Stimulated activated CD8-positive, alpha-beta memory T cell treated with anti-CD3 and anti-CD28 coated beads, Interleukin-7, amount 100 ng/mL, for 48 hours (primary cell): ENCODE results near the gene ANO2.
A peak's percentile ranks its signal among the peaks of the same experiment; 100 is the strongest.
"Not testable (repeated sequence)": the region's sequence is repeated elsewhere in the genome, so short reads cannot be mapped to it uniquely, and the experiment has no call there.

ENCODE experiments used
- DNase-seq, 2 donors: peaks; one replicate each; pipeline ENCODE4 v3.0.0-alpha.2; 2020; ENCODE audit warnings: low read depth in 1 of 2; ENCODE audit errors: extremely low read depth in 1 of 2

The ANO2 gene

DNA sequence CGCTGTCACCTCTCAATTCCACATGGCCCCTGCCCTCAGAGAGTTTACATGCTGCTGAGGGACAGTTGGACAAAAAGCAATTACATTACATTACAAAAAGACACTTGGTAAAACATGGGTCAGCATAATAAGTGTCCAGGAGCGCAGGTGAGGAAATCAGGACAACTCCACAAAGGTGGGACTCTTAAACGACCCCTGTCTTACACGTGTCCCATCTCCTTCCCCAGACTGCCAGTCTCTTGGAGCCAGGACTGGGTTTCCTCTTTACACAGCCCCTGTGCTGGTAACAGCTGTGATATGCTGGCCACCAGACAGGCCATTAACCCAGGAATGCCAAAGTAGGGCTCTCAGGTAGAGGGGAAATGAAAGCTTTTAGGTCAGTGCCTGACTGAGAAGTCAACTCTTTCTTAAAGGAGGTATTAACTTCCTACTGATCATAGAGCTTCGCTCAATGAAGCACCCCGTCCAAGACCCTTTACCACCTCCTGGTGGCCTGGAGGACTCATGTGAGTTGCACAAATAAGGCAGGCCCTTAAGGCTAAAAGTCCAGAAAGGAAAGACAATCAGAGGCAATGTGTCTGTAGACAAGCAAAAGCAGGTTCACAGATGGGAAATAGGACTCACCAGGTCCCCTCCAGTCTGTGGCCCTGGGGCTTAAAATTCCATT, 55.5 kb downstream of the ANO2 start:
- DNase-seq = peak in 1 of 2 donors; percentile 21

DNA sequence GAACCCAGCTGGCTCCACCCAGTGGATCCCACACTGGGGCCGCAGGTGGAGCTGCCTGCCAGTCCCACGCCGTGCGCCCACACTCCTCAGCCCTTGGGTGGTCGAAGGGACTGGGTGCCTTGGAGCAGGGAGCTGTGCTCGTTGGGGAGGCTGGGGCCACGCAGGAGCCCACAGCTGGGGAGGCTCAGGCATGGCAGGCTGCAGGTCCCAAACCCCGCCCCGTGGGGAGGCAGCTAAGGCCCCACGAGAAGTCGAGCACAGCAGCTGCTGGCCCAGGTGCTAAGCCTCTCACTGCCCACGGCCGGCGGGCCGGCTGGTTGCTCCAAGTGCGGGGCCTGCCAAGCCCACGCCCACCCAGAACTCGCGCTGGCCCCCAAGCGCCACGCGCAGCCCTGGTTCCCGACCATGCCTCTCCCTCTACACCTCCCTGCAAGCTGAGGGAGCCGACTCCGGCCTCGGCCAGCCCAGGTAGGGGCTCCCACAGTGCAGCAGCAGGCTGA, 56.2 kb downstream of the ANO2 start:
- DNase-seq = no peak

DNA sequence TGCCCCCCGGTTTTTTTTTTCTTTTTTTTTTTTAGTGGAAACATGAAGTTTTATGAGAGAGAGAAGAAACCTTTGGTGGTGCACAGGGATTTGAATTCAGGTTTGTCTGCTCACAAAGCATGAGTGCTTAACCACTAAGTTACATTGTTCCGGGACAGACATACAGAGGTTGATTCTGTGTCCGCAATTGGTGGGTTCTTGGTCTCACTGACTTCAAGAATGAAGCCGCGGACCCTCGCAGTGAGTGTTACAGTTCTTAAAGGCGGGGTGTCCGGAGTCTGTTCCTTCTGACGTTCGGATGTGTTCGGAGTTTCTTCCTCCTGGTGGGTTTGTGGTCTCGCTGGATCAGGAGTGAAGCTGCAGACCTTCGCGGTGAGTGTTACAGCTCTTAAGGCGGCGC, 57.2 kb downstream of the ANO2 start:
- not testable (repeated sequence) for DNase-seq

DNA sequence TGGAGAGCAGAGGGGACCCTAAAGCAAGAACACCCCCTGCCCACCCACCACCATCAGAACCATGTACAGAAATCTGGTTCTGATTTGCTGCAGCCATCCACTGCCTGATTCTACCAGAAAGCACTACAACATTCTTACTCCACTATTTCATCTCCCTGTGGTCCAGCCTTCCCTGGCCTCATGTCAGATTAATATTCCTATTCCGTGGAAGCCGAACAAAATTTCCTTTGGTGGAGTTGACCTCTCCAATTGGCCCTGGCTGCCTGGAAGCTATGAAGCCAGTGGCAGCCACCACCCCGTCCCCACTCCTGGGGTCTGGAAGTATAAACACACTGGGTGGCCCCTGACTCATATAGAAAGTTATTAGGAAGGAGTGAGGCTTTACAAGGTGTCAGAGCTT, 60.2 kb downstream of the ANO2 start:
- DNase-seq = no peak

DNA sequence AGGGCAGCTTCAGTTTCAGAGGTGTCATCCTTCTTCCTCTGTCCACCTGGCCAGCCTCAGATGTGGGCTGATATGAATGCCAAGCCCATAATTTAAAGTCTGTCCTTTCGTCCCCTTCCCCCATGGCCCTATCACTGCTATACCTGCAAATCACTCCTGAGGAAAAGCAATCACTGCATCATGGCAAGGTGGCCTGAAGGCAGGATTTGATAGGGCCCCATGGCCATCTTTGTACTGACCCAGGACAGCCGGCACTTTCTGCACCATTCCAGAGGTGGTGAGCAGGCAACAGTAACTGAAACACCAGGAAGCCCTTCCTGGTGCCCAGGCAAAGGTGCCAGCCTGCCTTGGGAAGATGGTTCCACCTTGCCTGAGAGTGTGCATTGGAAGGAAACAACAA, 60.8 kb downstream of the ANO2 start:
- DNase-seq = no peak

DNA sequence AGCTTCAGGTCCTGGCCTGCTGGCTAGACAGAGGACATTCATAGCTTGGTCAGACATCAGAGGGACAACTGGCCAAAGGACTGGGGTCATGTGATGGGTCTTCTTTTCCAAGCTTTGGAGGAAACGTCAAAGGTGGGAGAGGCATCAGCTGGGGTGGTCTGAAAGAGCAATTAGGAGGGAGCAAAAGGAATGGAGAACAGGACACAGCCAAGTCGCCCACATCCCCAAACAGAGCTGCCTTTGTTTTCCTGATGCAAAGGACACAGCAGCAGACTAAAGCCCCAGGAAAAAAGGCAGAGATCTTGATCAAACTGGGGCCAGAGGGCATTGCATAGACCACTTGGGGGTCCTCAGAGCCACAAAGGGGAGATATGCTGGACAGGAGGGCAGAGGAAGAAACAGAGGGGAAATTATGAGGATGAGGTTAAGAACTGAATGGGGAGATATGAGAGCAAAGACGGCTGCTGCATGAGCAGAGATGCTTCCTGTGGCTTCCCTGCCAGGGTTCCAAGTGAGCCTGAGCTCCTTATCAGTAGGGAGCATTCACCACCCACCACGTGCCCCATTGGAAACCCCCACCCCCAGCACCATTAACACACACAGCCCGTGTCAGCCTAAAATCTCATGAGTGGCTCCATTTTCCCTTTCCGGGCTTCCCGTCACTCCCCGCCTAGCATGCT, 62.4 kb downstream of the ANO2 start:
- no peak for DNase-seq

DNA sequence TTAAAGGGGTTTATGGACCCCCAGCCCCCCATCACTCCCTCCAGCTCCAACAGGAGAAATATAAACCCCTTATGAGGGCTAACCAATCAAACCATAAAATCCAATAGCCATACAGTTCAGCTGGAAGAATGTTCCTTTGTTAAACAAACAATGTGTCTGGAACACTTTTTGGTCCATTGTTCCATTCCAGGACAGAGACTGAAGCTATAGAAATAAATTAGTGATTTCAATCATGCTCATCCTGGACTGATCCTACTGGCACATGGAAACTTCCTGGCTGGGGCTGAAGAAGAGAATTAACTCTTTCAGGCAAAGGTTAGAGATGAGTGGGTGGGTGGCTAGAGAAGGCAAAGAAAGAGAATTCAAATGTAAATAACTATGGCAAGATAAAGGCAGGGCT, 63.4 kb downstream of the ANO2 start:
- DNase-seq = no peak

DNA sequence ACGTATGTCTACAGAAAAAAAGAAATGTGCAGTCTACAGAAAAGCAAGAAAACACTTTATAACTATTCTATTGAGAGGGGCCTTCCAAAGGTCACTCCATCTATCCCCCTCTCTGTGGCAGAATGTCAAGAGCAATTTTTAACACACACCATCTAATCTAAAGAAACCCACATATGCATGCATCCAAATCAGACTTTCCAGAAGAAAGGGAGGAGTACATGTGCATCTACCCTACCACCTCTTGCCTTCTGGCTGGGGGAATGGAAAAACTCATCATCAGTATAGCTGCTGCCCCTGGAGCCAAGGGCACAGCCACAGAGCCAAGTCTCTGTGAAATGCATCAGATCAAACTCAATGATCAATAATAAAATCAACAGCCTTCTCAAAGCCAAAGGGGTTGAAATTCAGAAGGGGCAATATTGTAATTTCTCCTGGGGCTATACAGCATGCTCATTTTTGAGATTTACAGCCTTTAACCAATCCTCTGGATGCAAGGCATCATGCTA, 63.9 kb downstream of the ANO2 start:
- DNase-seq = no peak

DNA sequence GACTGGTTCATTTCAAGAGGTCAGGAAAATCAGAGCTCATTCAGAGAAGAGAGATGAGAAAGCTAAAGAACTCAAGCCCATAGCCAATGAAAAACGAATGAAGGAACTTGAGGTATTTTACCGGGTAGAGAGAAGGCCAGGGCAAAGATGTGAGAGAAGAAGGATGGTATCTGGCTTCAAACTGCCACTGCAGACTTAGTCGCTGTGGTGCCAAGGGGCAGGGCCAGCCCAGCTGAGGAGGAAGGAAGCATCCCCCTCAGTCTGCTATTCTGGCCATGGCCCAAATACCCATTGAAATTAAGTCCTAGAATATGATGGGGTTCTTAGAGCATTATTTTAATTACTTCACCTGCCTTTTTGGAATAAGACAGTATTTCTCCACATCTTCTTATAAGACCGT, 69.2 kb downstream of the ANO2 start:
- no peak for DNase-seq

DNA sequence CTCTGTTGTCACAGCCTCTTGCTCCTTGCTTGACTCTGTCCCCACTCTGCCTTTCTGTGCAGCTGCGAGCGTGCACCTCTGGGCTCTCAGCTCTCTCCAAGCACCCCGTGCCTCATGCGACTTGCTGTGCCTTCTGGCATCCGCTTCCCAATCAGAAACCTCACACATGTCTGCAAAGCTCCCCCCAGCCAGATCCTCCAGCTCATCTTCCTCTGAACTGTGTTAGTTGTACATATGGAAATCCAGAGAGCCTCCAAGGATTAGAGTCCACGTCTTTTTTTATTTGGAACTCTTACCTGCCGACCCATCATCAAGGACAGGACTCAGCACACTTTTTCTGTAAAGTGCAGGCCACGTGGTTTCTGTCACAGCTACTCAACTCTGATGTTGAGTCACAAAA, 70.5 kb downstream of the ANO2 start:
- no peak for DNase-seq

DNA sequence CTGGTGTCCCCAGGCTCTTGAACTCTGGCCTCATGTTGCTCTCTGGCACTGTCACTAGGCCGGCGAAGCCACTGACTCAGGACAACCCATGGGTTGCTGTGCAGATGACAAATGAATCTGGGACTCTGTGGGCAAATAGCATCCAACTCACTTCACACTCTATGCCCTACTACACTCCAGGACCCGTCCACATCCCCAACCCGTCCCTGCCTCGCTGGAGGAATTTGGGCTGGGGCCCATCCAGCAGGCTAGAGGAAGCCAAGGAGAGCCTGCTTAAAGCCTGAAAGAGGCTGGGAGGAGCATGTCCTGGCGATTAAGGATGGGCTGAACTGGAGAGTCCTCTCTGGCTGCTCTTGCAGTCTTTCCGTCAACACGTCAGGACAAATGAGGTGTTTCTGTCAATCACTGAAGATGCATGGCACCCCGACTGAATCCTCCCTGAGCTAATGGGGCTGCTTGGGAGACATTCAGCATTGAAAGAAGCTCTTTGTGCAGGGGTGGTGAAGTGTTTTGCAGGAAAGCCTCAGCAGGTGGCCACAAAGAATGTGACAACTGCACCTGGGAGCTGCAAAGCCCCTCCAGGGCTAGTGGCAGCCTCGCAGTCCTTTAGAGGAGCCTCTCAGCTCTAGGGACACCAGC, 71.7 kb downstream of the ANO2 start:
- DNase-seq = no peak

DNA sequence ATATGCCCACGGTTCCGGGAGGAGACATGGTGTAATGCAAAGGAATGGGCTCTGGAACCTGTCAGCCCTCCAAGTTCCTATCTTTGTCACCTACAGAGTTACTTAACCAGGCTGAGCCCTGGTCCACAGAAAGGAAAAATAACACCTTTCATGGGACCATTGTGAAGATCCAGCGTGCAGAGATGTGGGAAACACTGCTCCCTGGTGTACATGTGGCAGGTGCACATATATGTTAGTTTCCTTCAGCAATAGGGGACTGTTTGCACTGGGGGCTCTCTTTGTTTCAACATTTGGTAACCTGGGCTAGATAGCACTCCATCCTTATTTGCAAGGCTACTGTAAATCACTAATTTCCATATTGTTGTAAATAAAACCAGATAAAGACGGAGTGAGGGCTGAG, 72.3 kb downstream of the ANO2 start:
- no peak for DNase-seq

DNA sequence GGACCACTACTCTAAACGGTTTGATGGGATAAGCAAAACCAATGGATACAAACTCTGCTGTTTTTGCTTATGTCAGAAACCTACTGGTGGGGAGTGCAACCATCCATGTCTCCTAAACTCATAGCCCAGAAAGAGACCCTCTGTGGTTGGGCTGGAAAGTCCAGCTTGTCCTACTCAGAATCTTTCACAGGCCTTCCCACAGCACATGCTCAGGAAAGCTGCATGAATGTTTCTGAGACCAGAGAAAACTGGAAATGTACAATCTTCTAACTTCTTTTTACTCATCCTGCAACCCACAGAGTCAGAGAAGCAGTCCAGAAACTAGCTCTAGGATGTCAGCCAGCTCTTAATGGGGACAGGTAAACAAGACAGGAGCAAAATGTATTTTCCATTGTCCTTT, 73.3 kb downstream of the ANO2 start:
- DNase-seq = no peak

DNA sequence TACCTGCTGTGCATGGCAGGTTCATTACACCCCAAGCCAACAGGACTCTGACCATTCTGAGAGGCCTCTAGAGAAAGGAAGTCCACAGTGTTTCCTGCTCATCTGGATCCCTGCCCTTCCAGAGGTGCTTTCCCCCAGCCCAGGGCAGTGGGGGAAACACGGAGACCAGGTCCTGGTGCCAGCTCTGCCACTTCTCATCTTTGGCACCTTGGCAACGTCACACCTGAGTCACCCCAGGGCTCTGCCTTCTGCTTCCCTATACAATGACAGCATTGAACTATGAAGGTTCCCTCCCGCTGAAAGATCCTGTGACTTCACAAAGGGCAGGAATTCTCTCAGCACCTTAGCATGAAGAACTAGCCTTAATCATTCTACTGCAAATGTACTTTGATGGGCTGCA, 74.9 kb downstream of the ANO2 start:
- DNase-seq = no peak

DNA sequence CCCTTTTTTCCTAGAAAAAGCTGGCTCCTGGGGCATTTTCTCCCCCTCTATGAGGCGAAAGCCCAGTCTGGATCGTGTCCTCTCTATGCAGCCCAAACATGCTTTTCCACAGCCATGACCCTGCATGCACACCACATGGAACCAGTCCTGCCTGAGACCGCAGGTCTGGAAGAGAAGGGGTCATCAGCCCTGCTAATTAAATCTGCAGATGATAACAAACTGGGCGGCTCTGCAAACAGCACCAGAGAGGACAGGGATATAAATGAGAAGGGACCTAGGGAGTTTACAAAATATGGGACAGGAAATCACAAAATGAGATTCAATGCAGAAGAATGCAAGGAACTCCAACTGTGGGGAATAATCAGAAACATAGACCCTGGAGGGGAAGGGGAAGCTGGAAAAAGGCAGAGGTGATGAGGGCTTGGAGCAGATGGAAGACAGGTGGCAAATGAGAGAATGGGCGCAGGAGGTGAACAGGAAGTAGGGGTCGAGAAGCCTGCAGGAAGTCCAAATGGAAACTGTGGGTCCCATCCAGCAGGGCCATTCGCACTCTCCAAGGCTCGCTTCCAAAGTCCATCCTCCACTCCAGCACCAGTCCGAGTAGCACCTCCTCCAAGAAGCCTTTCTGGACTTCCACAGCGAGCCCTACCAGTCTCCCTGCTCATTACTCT, 76.3 kb downstream of the ANO2 start:
- no peak for DNase-seq

DNA sequence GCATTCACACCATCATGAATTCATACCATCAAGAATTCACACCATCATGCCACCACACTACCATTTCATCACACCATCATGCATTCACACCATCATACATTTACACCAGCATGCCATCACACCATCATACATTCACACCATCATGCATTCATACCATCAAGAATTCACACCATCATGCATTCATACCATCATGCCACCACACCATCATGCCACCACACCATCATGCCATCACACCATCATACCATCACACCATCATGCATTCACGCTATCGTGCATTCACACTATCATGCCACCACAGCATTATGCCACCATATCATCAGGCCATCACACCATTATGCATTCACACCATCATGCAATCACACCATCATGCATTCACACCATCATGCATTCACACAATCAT, 79.7 kb downstream of the ANO2 start:
- no peak for DNase-seq

DNA sequence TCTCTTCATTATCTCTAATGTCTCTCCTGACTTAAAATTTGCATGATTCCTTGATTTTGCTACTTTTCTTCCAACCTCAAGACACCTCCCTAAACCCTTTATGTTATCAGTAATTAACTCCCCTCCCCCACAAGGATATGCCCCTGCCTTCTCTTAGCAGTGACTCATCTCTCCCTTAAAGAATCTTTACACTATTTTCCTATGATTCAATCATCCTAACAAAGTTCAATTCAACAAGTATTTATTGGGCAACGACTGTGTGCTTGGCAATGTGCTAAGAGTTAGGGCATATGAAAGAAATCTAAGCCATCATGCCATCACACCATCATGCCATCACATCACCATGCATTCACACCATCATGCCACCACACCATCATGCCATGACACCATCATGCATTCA, 80.1 kb downstream of the ANO2 start:
- no peak for DNase-seq

DNA sequence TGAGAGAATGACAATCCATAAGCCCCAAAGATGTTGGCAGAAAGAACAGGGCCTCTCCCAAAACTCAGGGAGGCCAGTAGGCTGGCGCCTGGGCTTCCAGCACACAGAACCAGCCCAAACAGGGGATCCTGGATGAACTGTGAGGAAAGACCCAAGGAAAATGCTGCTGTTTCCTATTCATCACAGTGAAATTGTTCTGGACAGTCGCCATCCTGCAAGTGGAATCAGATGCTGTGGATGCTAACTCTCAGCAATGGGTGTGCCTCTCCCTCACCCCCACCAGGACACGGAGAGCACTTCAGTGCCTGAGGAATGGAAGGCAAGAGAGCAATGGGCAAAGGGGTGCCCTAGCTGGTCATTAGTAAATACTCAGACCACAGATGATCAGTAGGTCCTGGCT, 80.8 kb downstream of the ANO2 start:
- DNase-seq = no peak

DNA sequence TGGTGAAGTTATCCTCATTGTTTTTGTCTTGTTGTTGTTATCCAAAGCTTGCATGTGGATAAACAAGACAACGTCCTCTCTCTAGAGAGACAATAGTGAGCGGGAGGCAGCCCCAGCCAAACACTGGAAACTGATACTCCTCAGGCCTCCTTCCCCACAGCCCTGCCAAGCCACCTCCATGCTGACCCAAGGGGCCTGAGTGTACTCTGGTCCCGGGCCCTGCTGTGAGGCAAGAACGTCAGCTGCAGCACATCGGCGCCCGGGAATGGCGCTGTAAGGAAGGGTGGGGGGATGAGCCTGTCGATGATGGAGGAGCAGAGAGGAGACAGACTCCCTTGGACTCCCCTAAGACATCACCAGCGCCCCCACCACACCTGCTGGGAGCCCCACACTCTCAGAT, 83.6 kb downstream of the ANO2 start:
- no peak for DNase-seq

DNA sequence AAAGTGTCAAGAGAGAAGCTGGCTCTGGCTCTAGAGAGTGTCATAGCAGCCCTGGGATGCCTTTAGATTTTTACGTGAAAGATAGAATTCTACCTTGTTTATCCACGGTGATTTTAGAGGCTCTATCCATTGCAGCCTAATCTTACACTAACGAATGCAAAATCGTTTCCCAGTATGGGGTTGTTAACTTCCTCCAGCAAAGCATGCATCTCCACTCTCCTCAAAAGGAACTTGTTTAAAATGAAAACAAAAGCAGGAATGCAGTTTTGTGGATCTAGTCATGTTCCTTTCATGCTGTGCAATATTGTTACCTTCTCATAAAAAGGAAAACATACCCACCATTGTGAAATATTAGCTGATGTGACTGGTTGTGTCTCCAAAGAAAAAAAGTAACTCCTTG, 88.4 kb downstream of the ANO2 start:
- no peak for DNase-seq

DNA sequence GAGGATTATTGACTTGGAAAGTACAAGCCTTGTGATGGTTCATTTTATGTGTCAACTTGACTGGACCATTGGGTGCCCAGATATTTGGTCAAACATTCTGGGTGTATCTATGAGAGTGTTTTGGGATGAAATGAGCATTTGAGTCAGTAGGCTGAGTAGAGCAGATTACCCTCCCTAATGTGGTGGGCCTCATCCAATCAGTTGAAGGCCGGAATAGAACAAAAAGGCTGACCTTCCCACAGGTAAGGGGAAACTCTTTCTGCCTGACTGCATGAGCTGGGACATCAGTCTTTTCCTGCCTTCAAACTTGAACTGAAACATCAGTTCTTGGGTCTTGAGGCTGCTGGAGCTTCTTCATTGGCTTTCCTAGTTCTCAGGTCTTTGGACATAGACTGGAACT, 98.1 kb downstream of the ANO2 start:
- DNase-seq = no peak

DNA sequence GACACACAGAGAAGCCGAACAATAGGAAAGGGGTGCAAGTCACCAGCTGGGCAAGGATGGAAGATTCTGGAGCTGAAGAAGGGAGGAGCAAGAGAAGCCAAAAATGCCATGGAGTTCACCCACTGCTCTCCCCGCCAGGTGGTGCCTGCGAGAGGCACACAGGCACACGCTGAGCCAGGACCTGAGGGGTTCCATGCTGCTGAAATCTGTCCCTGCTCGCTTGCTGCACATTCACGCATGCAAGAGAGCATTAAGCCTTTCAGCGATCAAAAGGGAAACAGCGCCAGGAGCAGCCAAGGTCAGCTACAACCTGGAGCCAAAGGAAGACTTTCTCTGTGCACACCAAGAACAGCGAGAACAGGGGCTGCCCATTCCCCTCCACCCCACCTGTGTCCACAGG, 104.1 kb downstream of the ANO2 start:
- DNase-seq = no peak
